OCI-LY1 (cell line): ENCODE data around the gene YIF1A.

Experiments used
- H2AFZ ChIP-seq: fragments of 200-600 bp; sonication (generic), shearing (Covaris generic); 2 replicates; pipeline ENCODE4 v1.6.0; 2014; ENCODE audit warnings: antibody characterized with exemption, mild to moderate bottlenecking, low read length
- H3F3A ChIP-seq: fragments of 200-600 bp; sonication (generic), shearing (Covaris generic); 2 replicates; pipeline ENCODE4 v1.6.0; 2014; ENCODE audit warnings: mild to moderate bottlenecking, antibody characterized with exemption, low read length, moderate library complexity; ENCODE audit not compliant: insufficient read depth
- H3K27ac ChIP-seq: fragments of 200-600 bp; sonication (generic); 2 replicates; pipeline ENCODE4 v1.5.1; 2014; ENCODE audit warnings: low read length, mixed run types, mild to moderate bottlenecking, low read depth; ENCODE audit not compliant: poor library complexity, severe bottlenecking
- H3K27me3 ChIP-seq: fragments of 200-600 bp; sonication (generic); 2 replicates; pipeline ENCODE4 v1.6.0; 2014; ENCODE audit warnings: antibody characterized with exemption, mild to moderate bottlenecking, low read length, moderate library complexity; ENCODE audit not compliant: insufficient read depth
- H3K36me3 ChIP-seq: fragments of 200-600 bp; sonication (generic); 2 replicates; pipeline ENCODE4 v1.6.1; 2014; ENCODE audit warnings: mild to moderate bottlenecking, antibody characterized with exemption, low read length, moderate library complexity, mixed read lengths; ENCODE audit not compliant: insufficient read depth
- H3K4me1 ChIP-seq: fragments of 200-600 bp; sonication (generic); 2 replicates; pipeline ENCODE4 v1.5.1; 2014; ENCODE audit warnings: mild to moderate bottlenecking, low read length, moderate library complexity; ENCODE audit not compliant: insufficient read depth, severe bottlenecking
- H3K4me2 ChIP-seq: fragments of 200-600 bp; sonication (generic), shearing (Covaris generic); 2 replicates; pipeline ENCODE4 v1.6.1; 2014; ENCODE audit warnings: low read length
- H3K4me3 ChIP-seq: fragments of 200-600 bp; sonication (generic); 2 replicates; pipeline ENCODE4 v1.5.1; 2014; ENCODE audit warnings: low read length, low read depth, mild to moderate bottlenecking, mixed read lengths; ENCODE audit not compliant: poor library complexity, severe bottlenecking
- H3K79me2 ChIP-seq: fragments of 200-600 bp; shearing (Covaris generic); 2 replicates; pipeline ENCODE4 v1.6.1; 2016; ENCODE audit warnings: mixed run types, low read length, mixed read lengths; ENCODE audit not compliant: insufficient read depth
- H3K9ac ChIP-seq: fragments of 200-600 bp; sonication (generic), shearing (Covaris generic); 2 replicates; pipeline ENCODE4 v1.6.1; 2014; ENCODE audit warnings: mild to moderate bottlenecking, low read length, mixed read lengths
- H3K9me2 ChIP-seq: fragments of 200-600 bp; sonication (generic), shearing (Covaris generic); 2 replicates; pipeline ENCODE4 v1.6.1; 2014; ENCODE audit warnings: low read depth, mild to moderate bottlenecking, low read length, mixed read lengths
- H3K9me3 ChIP-seq: fragments of 200-600 bp; shearing (Covaris generic); 2 replicates; pipeline ENCODE4 v1.6.1; 2014; ENCODE audit warnings: low read length, mixed read lengths
- H4K20me1 ChIP-seq: fragments of 200-600 bp; sonication (generic), shearing (Covaris generic); 2 replicates; pipeline ENCODE4 v1.6.0; 2016; ENCODE audit warnings: mild to moderate bottlenecking, low read length; ENCODE audit not compliant: insufficient read depth
- EZH2 ChIP-seq: fragments of 200-600 bp; sonication (generic), shearing (Covaris generic); IDR thresholded peaks from 2 replicates; pipeline ENCODE4 v1.8.0; 2017; ENCODE audit warnings: borderline replicate concordance, mixed run types, mild to moderate bottlenecking, antibody characterized with exemption, low read length, moderate library complexity, mixed read lengths
- TF ChIP-seq, protein P1 (sequence below): fragments of 200-600 bp; sonication (generic), shearing (Covaris generic); IDR thresholded peaks from 2 replicates; pipeline ENCODE4 v1.5.1; 2017; ENCODE audit warnings: mild to moderate bottlenecking, antibody characterized with exemption, low read length, moderate library complexity, mixed read lengths

YIF1A gene

DNA sequence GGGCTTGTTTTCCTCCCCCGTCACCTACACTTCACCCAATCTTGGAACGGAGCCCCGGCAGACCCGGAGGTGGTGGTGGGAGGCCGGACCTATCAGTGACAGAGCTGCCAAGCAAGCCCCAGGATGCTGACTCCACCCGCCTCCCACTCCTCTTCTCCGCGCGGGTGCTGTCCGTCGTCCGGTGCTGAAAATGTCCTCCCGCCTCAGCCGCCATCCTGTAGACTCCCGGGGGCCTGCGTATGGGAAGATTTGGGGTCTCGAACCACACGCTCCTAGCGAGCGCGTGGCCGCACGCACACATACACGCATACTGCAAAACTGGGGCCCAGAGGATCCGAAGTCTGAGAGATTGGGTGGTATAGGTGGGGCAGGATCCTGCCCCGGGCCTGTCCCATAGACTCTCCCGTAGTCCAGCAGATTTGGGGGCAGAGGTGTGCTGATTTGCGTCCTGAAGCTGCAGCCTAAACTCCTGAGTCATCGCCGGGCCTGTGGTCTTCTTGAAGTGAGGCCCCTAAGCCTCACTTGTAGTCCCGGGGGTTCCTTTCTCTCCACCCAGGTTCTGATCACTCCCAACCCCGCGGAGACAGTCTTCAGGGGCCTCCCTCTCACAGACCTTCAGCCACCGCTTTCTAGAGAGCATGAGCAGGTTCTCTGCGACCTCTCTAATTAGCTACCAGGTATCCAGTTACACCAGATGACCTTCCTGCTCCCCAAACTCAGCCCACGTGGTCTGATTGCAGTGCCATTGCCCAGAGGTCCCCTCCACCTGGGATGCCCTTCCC is 796 bp upstream of the YIF1A start:
- no peaks in the 10 kb centered on the region for H4K20me1 ChIP-seq
- peaks cover 22% of the 10 kb centered on the region for H3K4me1 ChIP-seq
- H3K36me3 ChIP-seq, result no peaks in the 10 kb centered on the region
- no peaks in the 10 kb centered on the region for H3K79me2 ChIP-seq
- H3K9me3 ChIP-seq, result no peaks in the 10 kb centered on the region
- peak overlapping the region; percentile 56 for H3K4me2 ChIP-seq
- H3K27ac ChIP-seq, result no peak overlapping the region
- peak overlapping the region; percentile 43; the same call in 1 of the 2 replicates for H3K9ac ChIP-seq
- no peaks in the 10 kb centered on the region for H3F3A ChIP-seq
- no peak overlapping the region for H2AFZ ChIP-seq
- no peaks in the 10 kb centered on the region for H3K27me3 ChIP-seq
- H3K4me3 ChIP-seq, result peak overlapping the region; percentile 71
- no peak for TF ChIP-seq EZH2
- TF ChIP-seq, protein P1, sequence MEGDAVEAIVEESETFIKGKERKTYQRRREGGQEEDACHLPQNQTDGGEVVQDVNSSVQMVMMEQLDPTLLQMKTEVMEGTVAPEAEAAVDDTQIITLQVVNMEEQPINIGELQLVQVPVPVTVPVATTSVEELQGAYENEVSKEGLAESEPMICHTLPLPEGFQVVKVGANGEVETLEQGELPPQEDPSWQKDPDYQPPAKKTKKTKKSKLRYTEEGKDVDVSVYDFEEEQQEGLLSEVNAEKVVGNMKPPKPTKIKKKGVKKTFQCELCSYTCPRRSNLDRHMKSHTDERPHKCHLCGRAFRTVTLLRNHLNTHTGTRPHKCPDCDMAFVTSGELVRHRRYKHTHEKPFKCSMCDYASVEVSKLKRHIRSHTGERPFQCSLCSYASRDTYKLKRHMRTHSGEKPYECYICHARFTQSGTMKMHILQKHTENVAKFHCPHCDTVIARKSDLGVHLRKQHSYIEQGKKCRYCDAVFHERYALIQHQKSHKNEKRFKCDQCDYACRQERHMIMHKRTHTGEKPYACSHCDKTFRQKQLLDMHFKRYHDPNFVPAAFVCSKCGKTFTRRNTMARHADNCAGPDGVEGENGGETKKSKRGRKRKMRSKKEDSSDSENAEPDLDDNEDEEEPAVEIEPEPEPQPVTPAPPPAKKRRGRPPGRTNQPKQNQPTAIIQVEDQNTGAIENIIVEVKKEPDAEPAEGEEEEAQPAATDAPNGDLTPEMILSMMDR, result no peak
- H3K9me2 ChIP-seq, result no peaks in the 10 kb centered on the region

DNA sequence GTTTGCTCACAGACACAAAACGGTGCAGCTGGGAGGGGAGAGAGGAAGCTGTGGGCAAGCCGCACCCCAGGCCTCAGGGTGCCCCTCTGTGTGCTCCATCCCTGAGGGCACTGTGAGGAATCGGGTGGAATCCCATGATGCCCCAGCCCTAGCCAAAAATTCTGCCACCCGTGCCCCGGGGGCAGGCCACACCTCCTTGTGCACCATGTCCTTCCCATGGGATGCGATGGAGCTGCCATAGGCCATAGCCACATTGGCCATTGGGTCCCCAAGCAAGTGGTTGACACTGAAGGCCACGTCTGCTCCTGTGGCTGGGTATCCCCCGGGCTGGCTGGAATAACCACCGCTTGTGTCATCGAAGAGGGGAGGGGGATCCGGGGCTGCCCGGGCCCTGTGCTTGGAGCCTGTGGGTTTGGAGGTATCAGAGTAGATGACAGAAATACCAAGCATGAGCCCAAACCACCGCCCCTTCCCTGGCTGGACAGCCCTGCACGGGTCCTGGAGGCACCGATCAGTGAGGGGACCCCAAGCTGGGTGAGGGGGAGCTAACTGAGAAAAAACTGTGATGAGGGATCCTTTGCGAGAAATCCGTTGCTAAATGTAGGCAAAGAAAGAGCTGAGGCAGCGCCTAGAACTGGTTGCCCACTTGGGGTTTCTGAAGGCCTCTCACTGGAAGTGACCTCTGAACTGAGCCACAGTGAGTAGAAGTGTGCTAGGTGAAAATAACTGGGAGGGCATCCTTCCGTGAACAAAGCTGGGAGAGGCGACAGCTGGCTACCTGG is 863 bp downstream of the YIF1A start:
- Histone ChIP-seq H2AFZ (no peak overlapping the region), H3K4me1 (peaks cover 22% of the 10 kb centered on the region), H3K9me2 (no peaks in the 10 kb centered on the region), H3K36me3 (no peaks in the 10 kb centered on the region), H3K27ac (no peak overlapping the region), H3K4me2 (peak overlapping the region; percentile 92), H4K20me1 (no peaks in the 10 kb centered on the region), H3K79me2 (no peaks in the 10 kb centered on the region), H3F3A (no peaks in the 10 kb centered on the region), H3K9ac (peak overlapping the region; percentile 78), H3K27me3 (no peaks in the 10 kb centered on the region), H3K9me3 (no peaks in the 10 kb centered on the region), H3K4me3 (peak overlapping the region; percentile 71)
- no peak for TF ChIP-seq EZH2
- TF ChIP-seq, protein P1, result no peak

DNA sequence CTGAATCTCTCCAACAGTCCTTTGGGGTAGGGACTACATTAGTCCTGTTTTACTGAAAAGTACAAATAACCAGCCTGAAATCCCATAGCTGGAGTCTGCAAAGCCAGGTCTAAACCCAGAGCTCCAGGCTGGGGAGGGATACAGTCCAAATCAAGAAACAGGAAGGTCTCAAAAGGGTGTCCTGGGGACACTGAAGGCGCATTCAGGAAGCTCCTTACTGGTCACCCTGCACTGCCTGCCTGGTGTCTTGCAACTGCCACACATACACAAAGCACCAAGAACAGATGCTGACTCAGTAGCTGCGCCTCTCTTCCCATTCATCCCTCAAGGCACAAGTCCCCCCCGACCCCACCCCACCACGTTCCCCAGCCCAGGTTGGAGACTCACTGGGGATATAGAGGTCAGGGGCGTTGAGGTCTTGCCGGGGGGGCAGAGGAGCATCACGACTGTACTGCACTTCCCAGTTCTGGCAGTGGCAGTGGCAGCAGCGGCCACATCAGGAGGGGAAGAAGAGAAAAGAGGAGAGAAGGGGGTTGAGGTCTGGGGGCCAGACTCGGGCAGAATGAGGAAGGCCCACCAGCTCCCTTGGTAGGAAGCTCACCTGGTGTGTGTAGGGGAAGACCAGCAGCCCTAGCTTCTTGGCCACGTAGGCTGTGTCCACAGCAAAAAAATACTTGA is 1.6 kb downstream of the YIF1A start:
- Histone ChIP-seq H4K20me1 (no peaks in the 10 kb centered on the region), H2AFZ (no peak overlapping the region), H3K36me3 (no peaks in the 10 kb centered on the region), H3K4me2 (peak overlapping the region; percentile 92), H3F3A (no peaks in the 10 kb centered on the region), H3K9me2 (no peaks in the 10 kb centered on the region), H3K27me3 (no peaks in the 10 kb centered on the region), H3K9me3 (no peaks in the 10 kb centered on the region), H3K79me2 (no peaks in the 10 kb centered on the region), H3K4me3 (peak overlapping the region; percentile 71), H3K4me1 (peaks cover 28% of the 10 kb centered on the region), H3K9ac (no peak overlapping the region; the same call in 1 of the 2 replicates), H3K27ac (no peak overlapping the region)
- no peak for TF ChIP-seq EZH2
- TF ChIP-seq, protein P1, result no peak
